Choroid plexus epithelial cell (primary cell): ENCODE measurements around the gene DDX24.

Experiments
- DNase-seq: peaks from one replicate; pipeline ENCODE4 v3.0.0-alpha.2; 2010; ENCODE audit warnings: low read depth
- H3K4me3 ChIP-seq: 2 replicates; pipeline ENCODE4 v1.5.1; 2011; ENCODE audit warnings: low read depth, mild to moderate bottlenecking, control low read depth, low read length, moderate library complexity
- CTCF ChIP-seq: conservative IDR thresholded peaks from 2 replicates; pipeline ENCODE4 v1.5.1; 2011; ENCODE audit warnings: low read depth, mild to moderate bottlenecking, control low read depth, inconsistent platforms, low read length, moderate library complexity

DDX24 gene

GRCh38 chr14:94045101-94045500 is 35.9 kb downstream of the DDX24 start:
- H3K4me3 ChIP-seq = no peak overlapping the region
- TF ChIP-seq CTCF = no peak
- no peak for DNase-seq

DNA sequence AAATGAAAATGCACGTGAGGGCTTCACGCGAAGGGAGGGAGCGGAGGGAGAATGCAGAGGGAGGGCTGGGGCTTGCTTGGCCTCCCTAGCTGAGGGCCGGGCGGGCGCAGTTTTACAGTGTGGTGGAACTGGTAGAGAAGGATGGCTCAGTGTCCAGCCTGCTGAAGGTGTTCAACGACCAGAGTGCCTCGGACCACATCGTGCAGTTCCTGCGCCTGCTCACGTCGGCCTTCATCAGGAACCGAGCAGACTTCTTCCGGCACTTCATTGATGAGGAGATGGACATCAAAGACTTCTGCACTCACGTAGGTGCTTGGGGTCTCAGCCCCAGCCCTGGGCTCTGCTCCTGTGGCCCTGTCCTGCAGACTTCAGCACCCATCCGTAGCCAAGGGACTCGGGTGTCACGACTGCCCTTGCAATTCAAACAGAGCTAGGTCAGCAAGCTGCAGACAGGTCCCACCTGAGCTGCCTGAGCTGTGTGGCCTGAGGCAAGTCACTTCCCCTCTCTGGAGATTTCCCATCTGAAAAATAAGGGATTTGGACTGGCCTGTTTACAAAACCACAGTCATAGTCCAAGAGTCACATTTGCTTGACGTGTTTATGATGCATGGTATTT is 36.4 kb downstream of the DDX24 start:
- H3K4me3 ChIP-seq = no peak overlapping the region
- no peak for TF ChIP-seq CTCF
- no peak for DNase-seq

- DNase-seq = no peak
- TF ChIP-seq CTCF = no peak
- no peak overlapping the region for H3K4me3 ChIP-seq
Observed at GRCh38 chr14:94043756-94044475, 37.1 kb downstream of the DDX24 start.

GRCh38 chr14:94043111-94043755 is 37.8 kb downstream of the DDX24 start:
- H3K4me3 ChIP-seq = no peak overlapping the region
- DNase-seq = no peak

DNA sequence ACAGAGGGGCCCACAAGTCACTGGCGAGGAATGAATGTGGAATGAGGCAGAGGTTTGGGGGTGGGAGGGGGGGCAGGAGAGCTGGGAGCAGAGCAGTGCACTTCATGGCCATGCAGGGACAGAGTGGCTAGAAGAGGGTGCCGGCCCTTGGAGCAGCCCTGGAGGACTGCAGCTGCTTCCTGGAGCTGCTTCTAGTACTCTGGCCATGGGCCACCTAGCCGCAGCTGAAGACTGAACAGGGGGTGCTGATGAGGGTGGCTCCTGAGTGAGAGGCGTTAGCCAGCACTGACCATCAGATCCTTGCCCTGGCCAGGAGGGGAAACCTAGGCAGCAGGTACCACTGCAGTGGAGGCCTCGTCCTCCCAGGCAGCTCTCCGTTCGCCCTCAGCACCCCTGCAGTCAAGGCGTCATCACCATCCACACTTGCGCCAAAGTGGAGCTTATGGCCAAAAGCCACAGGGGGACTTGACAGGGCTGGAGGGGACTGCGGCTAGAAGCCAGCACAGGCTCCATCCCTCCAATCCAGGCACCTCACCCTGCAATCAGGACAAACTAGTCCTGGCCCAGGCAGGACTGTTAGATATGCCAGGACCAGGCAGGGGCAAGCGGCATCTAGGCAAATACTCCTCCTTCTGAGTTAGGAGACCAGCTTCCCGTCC is 38.4 kb downstream of the DDX24 start:
- TF ChIP-seq CTCF = no peak
- H3K4me3 ChIP-seq = no peak overlapping the region
- no peak for DNase-seq

More at GRCh38 chr14:94043111-94043755, 37.8 kb downstream of the DDX24 start:
- no peak for TF ChIP-seq CTCF

- TF ChIP-seq CTCF = no peak
- H3K4me3 ChIP-seq = no peak overlapping the region
- peak; percentile 73 for DNase-seq
Observed at GRCh38 chr14:94041551-94042346, 39.3 kb downstream of the DDX24 start.
